K562 (cell line): ENCODE results near the gene STARD6. TPM values are rescaled to one million over a fixed set of nuclear protein-coding genes. Genes with fewer than 3 reads are reported as not detected.
A peak's percentile ranks its signal among the peaks of the same experiment; 100 is the strongest.

Source experiments
- ARID1B ChIP-seq: fragments of 450-650 bp; IDR thresholded peaks from 2 replicates; pipeline ENCODE4 v1.6.1; 2016; ENCODE audit warnings: antibody characterized with exemption, mild to moderate bottlenecking, inconsistent platforms
- CBX2 ChIP-seq: fragments of 200-600 bp; sonication (generic); IDR thresholded peaks from one replicate; pipeline ENCODE4 v1.6.1; 2012; ENCODE audit warnings: mild to moderate bottlenecking, low read length, inconsistent platforms; ENCODE audit not compliant: insufficient read depth, poor library complexity, severe bottlenecking
- CBX5 ChIP-seq: IDR thresholded peaks from 2 replicates; pipeline ENCODE4 v1.6.1; 2014; ENCODE audit warnings: low read depth, borderline replicate concordance
- CREB3L1 ChIP-seq: fragments of 450-650 bp; IDR thresholded peaks from 2 replicates; pipeline ENCODE4 v1.6.1; 2014; ENCODE audit warnings: low read depth, mild to moderate bottlenecking, moderate library complexity, borderline replicate concordance
- DLX4 ChIP-seq: fragments of 250-450 bp; sonication (Bioruptor Pico); IDR thresholded peaks from 2 replicates; pipeline ENCODE4 v1.6.1; 2021; ENCODE audit warnings: mild to moderate bottlenecking
- FOSL1 ChIP-seq: fragments of 200-800 bp; sonication (Bioruptor generic); conservative IDR thresholded peaks from 2 replicates; pipeline ENCODE4 v1.6.1; 2016; ENCODE audit warnings: missing genetic modification characterization, missing compliant biosample characterization
- HDGF ChIP-seq: fragments of 450-650 bp; IDR thresholded peaks from 2 replicates; pipeline ENCODE4 v1.6.1; 2016
- HOXB6 ChIP-seq: fragments of 250-450 bp; sonication (Bioruptor Pico); IDR thresholded peaks from 2 replicates; pipeline ENCODE4 v1.5.1; 2022; ENCODE audit warnings: mild to moderate bottlenecking, borderline replicate concordance
- MBD2 ChIP-seq: sonication (generic); IDR thresholded peaks from 2 replicates; pipeline ENCODE4 v1.6.1; 2016; ENCODE audit warnings: low read depth, borderline replicate concordance
- MGA ChIP-seq: fragments of 450-650 bp; IDR thresholded peaks from 2 replicates; pipeline ENCODE4 v1.6.1; 2016; ENCODE audit warnings: mild to moderate bottlenecking, moderate library complexity
- POLR2AphosphoS5 ChIP-seq: IDR thresholded peaks from 2 replicates; pipeline ENCODE4 v1.6.1; 2011; ENCODE audit warnings: mild to moderate bottlenecking, low read depth, low read length, moderate library complexity; ENCODE audit not compliant: control insufficient read depth, insufficient read depth
- TRIM28 ChIP-seq: fragments of 450-650 bp; IDR thresholded peaks from 2 replicates; pipeline ENCODE4 v1.6.1; 2017
- U2AF1 ChIP-seq: fragments of 200-400 bp; formaldehyde crosslinking; optimal IDR thresholded peaks from 2 replicates; pipeline ENCODE3; 2017; ENCODE audit warnings: mild to moderate bottlenecking, low read depth, low read length, moderate library complexity
- ZNF133 ChIP-seq: fragments of 250-450 bp; sonication (Bioruptor Pico); IDR thresholded peaks from 2 replicates; pipeline ENCODE4 v1.4.0; 2020; ENCODE audit warnings: mild to moderate bottlenecking
- polyA plus RNA-seq, 8 experiments: library from polyadenylated mRNA; depleted of rRNA in 4 of 8; stranded (reverse) in 5 of 8; unstranded in 3 of 8; fragments of >200 nt; fragmentation: Nextera tagmentation in 2 of 8; fragmentation: Illumina TruSeq in 1 of 8; extraction: Ambion mirVana in 2 of 8; extraction: Trizol in 1 of 8; gene quantifications; 2 replicates each; pipeline versions ENCODE4 v1.2.1 to v1.2.3, GENCODE V29; 2011 to 2014; ENCODE audit warnings: inconsistent platforms in 1 of 8, missing spikeins in 1 of 8
- total RNA-seq, 7 experiments: library from RNA; depleted of rRNA in 6 of 7; stranded (reverse); fragments of >200 nt in 6 of 7; fragmentation: Illumina TruSeq in 2 of 7; extraction: Trizol in 2 of 7; gene quantifications; 2 replicates each; pipeline versions ENCODE4 v1.2.1 to v1.2.3, GENCODE V29; 2011 to 2021; ENCODE audit warnings: low replicate concordance in 1 of 7

Gene STARD6
- total and polyA plus RNA-seq, 9 of the 15 experiments (the other 6 are each of a cell fraction or from before 2014, with no cell fraction given) = 0.11 to 0.15 TPM; not detected in 7

- TF ChIP-seq POLR2AphosphoS5 (peak; percentile 47; the same call in 1 of the 2 replicates), HOXB6 (CRISPR knock-in tag) (no peak), U2AF1 (no peak), TRIM28 (0 out of 2 replicates have a peak, but pooled peaks have one; percentile 37), DLX4 (CRISPR knock-in tag) (no peak), CREB3L1 (no peak), MBD2 (no peak), FOSL1 (tag) (peak; percentile 95), HDGF (no peak), MGA (no peak), ARID1B (peak; percentile 76), CBX2 (no peak), CBX5 (no peak), ZNF133 (no peak)
Measured at GRCh38 chr18:54388203-54389142, 30.8 kb upstream of the STARD6 start (continued).
